Esophagus squamous epithelium (tissue), 5 donors: ENCODE results near the gene ANGPTL1. TPM values are rescaled to one million over a fixed set of nuclear protein-coding genes. Genes with fewer than 3 reads are reported as not detected.

Source experiments
- DNase-seq: peaks from one replicate; lab custom pipeline; 2025; lab: John Stamatoyannopoulos, UW
- H3K27ac ChIP-seq, 4 donors: fragments of 200-600 bp; sonication (generic); one replicate each; pipeline ENCODE4 v1.5.1; 2016 to 2019; ENCODE audit warnings: mild to moderate bottlenecking in 1 of 4
- H3K27me3 ChIP-seq, 4 donors: fragments of 200-600 bp; sonication (generic); 1 replicate in 3 of 4; 2 replicates in 1 of 4; pipeline versions ENCODE4 v1.5.1 to v1.6.0; 2017 to 2021; ENCODE audit warnings: antibody characterized with exemption in 1 of 4
- H3K36me3 ChIP-seq, 3 donors: fragments of 200-600 bp; sonication (generic); one replicate each; pipeline ENCODE4 v1.5.1; 2016 to 2019
- H3K4me1 ChIP-seq, 3 donors: fragments of 200-600 bp; sonication (generic); one replicate each; pipeline ENCODE4 v1.5.1; 2017 to 2019
- H3K4me3 ChIP-seq, 4 donors: fragments of 200-600 bp; sonication (generic); 1 replicate in 3 of 4; 2 replicates in 1 of 4; pipeline ENCODE4 v1.5.1; 2016 to 2019; ENCODE audit warnings: mild to moderate bottlenecking in 2 of 4, moderate library complexity in 1 of 4
- H3K9me3 ChIP-seq, 3 donors: fragments of 200-600 bp; sonication (generic); one replicate each; pipeline ENCODE4 v1.5.1; 2016 to 2019
- CTCF ChIP-seq, 6 experiments: fragments of 450-650 bp in 4 of 6; fragments of 200-600 bp in 2 of 6; sonication (generic) in 2 of 6; IDR thresholded peaks; one replicate each; pipeline ENCODE4 v1.5.1; 2016 to 2019; ENCODE audit warnings: antibody characterized with exemption in 6 of 6, mild to moderate bottlenecking in 4 of 6, moderate library complexity in 4 of 6
- POLR2A ChIP-seq, 4 donors: fragments of 450-650 bp; IDR thresholded peaks; one replicate each; pipeline ENCODE4 v1.6.1; 2017; ENCODE audit warnings: antibody characterized with exemption in 4 of 4, mild to moderate bottlenecking in 4 of 4, moderate library complexity in 3 of 4
- WGBS, 2 donors: methylation state at CpG; one replicate each; pipeline ENCODE4 v1.1.5; 2018; 5-methylcytosine and 5-hydroxymethylcytosine counted together
- intact Hi-C: fragments of 100-400 bp; cut with DNase I; formaldehyde crosslinking; loops from one replicate; pipeline ENCODE4 v1.15.0; 2022
- total RNA-seq, 4 donors: library from RNA; depleted of rRNA; stranded (reverse); fragments of >200 nt; gene quantifications; one replicate each; pipeline ENCODE4 v1.1.0, GENCODE V29; 2016
- donor health status: DM: yes; HTN: yes; CAD: no.

Gene ANGPTL1
- total RNA-seq, 4 donors from 2014 or later = 1.4 to 61.6 (median 11.3) TPM

- DNase-seq = no peak
- no peak overlapping the region for H3K27ac ChIP-seq
- H3K36me3 ChIP-seq = no peaks in the 10 kb centered on the region
- H3K9me3 ChIP-seq = no peaks in the 10 kb centered on the region
- no peak overlapping the region for H3K4me3 ChIP-seq
- intact Hi-C loops = no loop called here
- no peak for TF ChIP-seq POLR2A (IDR thresholded peaks at IDR 0.05)
- no peak for TF ChIP-seq CTCF (IDR thresholded peaks at IDR 0.05)
- no peaks in the 10 kb centered on the region for H3K27me3 ChIP-seq
- H3K4me1 ChIP-seq = no peaks in the 10 kb centered on the region
- WGBS, 2 donors = 71 to 73% methylated on average over 3 of the region's 3 CpGs
Observed at GRCh38 chr1:178844436-178844835, 26.4 kb downstream of the ANGPTL1 start.

- Histone ChIP-seq H3K4me3 (no peak overlapping the region), H3K9me3 (no peaks in the 10 kb centered on the region), H3K27me3 (no peaks in the 10 kb centered on the region), H3K27ac (no peak overlapping the region), H3K36me3 (peaks cover 0 to 13% (median 0%) of the 10 kb centered on the region in 3 donors), H3K4me1 (no peaks in the 10 kb centered on the region)
- intact Hi-C loops = no loop called here
- TF ChIP-seq CTCF (IDR thresholded peaks at IDR 0.05) (no peak), POLR2A (IDR thresholded peaks at IDR 0.05) (no peak)
- 83 to 85% methylated on average over 2 of the region's 2 CpGs for whole genome bisulfite sequencing, 2 donors
- DNase-seq = no peak
Observed at GRCh38 chr1:178825167-178825566, 45.7 kb downstream of the ANGPTL1 start.

GRCh38 chr1:178821134-178821866 lies 49.6 kb downstream of the ANGPTL1 start:
- WGBS, 2 donors = 67 to 88% methylated on average over 1 of the region's 1 CpG
- TF ChIP-seq POLR2A (IDR thresholded peaks at IDR 0.05) (no peak), CTCF (IDR thresholded peaks at IDR 0.05) (no peak)
- Histone ChIP-seq H3K27ac (no peak overlapping the region), H3K9me3 (no peaks in the 10 kb centered on the region), H3K4me3 (no peak overlapping the region), H3K36me3 (peaks cover 0 to 16% (median 0%) of the 10 kb centered on the region in 3 donors), H3K4me1 (no peaks in the 10 kb centered on the region), H3K27me3 (no peaks in the 10 kb centered on the region)
- no peak for DNase-seq
- intact Hi-C loops = no loop called here

- no peak for DNase-seq
- Histone ChIP-seq H3K27me3 (no peaks in the 10 kb centered on the region), H3K4me1 (no peaks in the 10 kb centered on the region), H3K27ac (no peak overlapping the region), H3K36me3 (peaks cover 0 to 12% (median 0%) of the 10 kb centered on the region in 3 donors), H3K9me3 (no peaks in the 10 kb centered on the region), H3K4me3 (no peak overlapping the region)
- 87 to 98% methylated on average over 4 of the region's 4 CpGs for WGBS, 2 donors
- TF ChIP-seq CTCF (IDR thresholded peaks at IDR 0.05) = no peak
- TF ChIP-seq POLR2A (IDR thresholded peaks at IDR 0.05) = no peak
- intact Hi-C loops = no loop called here
Observed at GRCh38 chr1:178819123-178819522, 51.8 kb downstream of the ANGPTL1 start.

- peaks cover 0 to 11% (median 0%) of the 10 kb centered on the region in 3 donors for H3K36me3 ChIP-seq
- intact Hi-C loops = no loop called here
- no peak overlapping the region for H3K4me3 ChIP-seq
- no peak for TF ChIP-seq POLR2A (IDR thresholded peaks at IDR 0.05)
- no peak for TF ChIP-seq CTCF (IDR thresholded peaks at IDR 0.05)
- H3K27ac ChIP-seq = no peak overlapping the region
- H3K9me3 ChIP-seq = no peaks in the 10 kb centered on the region
- H3K27me3 ChIP-seq = no peaks in the 10 kb centered on the region
- 83 to 84% methylated on average over 2 of the region's 2 CpGs for WGBS, 2 donors
- H3K4me1 ChIP-seq = no peaks in the 10 kb centered on the region
- DNase-seq = no peak
Observed at GRCh38 chr1:178818416-178818815, 52.5 kb downstream of the ANGPTL1 start.
